Measurements from ENCODE around the gene PITPNM3.

Gene PITPNM3

GRCh38 chr17:6458460-6458950, 97.8 kb downstream of the PITPNM3 start:
- DNase-seq, result no peak

GRCh38 chr17:6457688-6458459, 98.5 kb downstream of the PITPNM3 start:
- no peak for DNase-seq

GRCh38 chr17:6456914-6457687, 99.3 kb downstream of the PITPNM3 start:
- DNase-seq, result no peak

- DNase-seq, result no peak
Observed at GRCh38 chr17:6456321-6456720, 100.0 kb downstream of the PITPNM3 start.

GRCh38 chr17:6455321-6455705, 101.0 kb downstream of the PITPNM3 start:
- DNase-seq, result peak; percentile 26

- no peak for DNase-seq
Observed at GRCh38 chr17:6454495-6455320, 101.6 kb downstream of the PITPNM3 start.

GRCh38 chr17:6453279-6454024, 102.9 kb downstream of the PITPNM3 start:
- DNase-seq, result no peak

- no peak for DNase-seq
Observed at GRCh38 chr17:6452471-6453266, 103.7 kb downstream of the PITPNM3 start.

- no peak for DNase-seq
Observed at GRCh38 chr17:6450926-6451832, 105.2 kb downstream of the PITPNM3 start.

- DNase-seq, result no peak
Observed at GRCh38 chr17:6449307-6449706, 107.0 kb downstream of the PITPNM3 start.

GRCh38 chr17:6448473-6448872, 107.9 kb downstream of the PITPNM3 start:
- DNase-seq, result no peak

- no peak for DNase-seq
Observed at GRCh38 chr17:6446516-6447100, 109.7 kb downstream of the PITPNM3 start.

GRCh38 chr17:6444571-6445335, 111.6 kb downstream of the PITPNM3 start:
- DNase-seq, result no peak

- DNase-seq, result peak; percentile 90
Observed at GRCh38 chr17:6443692-6444570, 112.4 kb downstream of the PITPNM3 start, which contains the start of gene PIMREG. Gene PIMREG, plus strand, starts transcription at chr17:6444455. Its CDS starts 656 bp downstream, at chr17:6445111.

- DNase-seq, result no peak
Observed at GRCh38 chr17:6442775-6443174, 113.6 kb downstream of the PITPNM3 start.

GRCh38 chr17:6439951-6440350, 116.4 kb downstream of the PITPNM3 start:
- no peak for DNase-seq

GRCh38 chr17:6437956-6438355, 118.4 kb downstream of the PITPNM3 start:
- no peak for DNase-seq

GRCh38 chr17:6437466-6437865, 118.9 kb downstream of the PITPNM3 start:
- no peak for DNase-seq

All from NCI-H1092 treated with DMSO at 0.1 percent for 48 hours (cell line).